ENCODE data around the gene ADAMTS10. TPM values are rescaled to one million over a fixed set of nuclear protein-coding genes. Genes with fewer than 3 reads are reported as not detected.

The ADAMTS10 gene
- total and polyA plus RNA-seq, 10 donors, result 7.8 to 33.8 (median 18.0) TPM

GRCh38 chr19:8635422-8635821 is 24.9 kb upstream of the ADAMTS10 start:
- 80 to 91% (median 85%) methylated on average over 8 of the region's 8 CpGs for whole genome bisulfite sequencing, 5 donors
- H3K27ac ChIP-seq, result no peak overlapping the region
- intact Hi-C loops (cut with DNase I; ENCODE audit: low total_unique reads), result no loop called here
- no peak overlapping the region for H3K4me3 ChIP-seq
- H3K36me3 ChIP-seq, result no peaks in the 10 kb centered on the region
- peaks cover 0 to 30% (median 0%) of the 10 kb centered on the region in 7 donors for H3K27me3 ChIP-seq (replicated peaks in 1 of 7)
- peaks cover 0 to 2% (median 0%) of the 10 kb centered on the region in 8 donors for H3K9me3 ChIP-seq
- TF ChIP-seq POLR2AphosphoS5 (IDR thresholded peaks at IDR 0.05), result no peak
- TF ChIP-seq, protein P1, sequence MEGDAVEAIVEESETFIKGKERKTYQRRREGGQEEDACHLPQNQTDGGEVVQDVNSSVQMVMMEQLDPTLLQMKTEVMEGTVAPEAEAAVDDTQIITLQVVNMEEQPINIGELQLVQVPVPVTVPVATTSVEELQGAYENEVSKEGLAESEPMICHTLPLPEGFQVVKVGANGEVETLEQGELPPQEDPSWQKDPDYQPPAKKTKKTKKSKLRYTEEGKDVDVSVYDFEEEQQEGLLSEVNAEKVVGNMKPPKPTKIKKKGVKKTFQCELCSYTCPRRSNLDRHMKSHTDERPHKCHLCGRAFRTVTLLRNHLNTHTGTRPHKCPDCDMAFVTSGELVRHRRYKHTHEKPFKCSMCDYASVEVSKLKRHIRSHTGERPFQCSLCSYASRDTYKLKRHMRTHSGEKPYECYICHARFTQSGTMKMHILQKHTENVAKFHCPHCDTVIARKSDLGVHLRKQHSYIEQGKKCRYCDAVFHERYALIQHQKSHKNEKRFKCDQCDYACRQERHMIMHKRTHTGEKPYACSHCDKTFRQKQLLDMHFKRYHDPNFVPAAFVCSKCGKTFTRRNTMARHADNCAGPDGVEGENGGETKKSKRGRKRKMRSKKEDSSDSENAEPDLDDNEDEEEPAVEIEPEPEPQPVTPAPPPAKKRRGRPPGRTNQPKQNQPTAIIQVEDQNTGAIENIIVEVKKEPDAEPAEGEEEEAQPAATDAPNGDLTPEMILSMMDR (IDR thresholded peaks at IDR 0.05 in 8 of 11, conservative IDR thresholded peaks at IDR 0.05 in 3 of 11), result no peak
- no peak for TF ChIP-seq POLR2A (IDR thresholded peaks at IDR 0.05)
- no peak for DNase-seq
- peaks cover 0 to 27% (median 8%) of the 10 kb centered on the region in 6 donors for H3K4me1 ChIP-seq

- no peak overlapping the region for H3K4me3 ChIP-seq
- intact Hi-C loops (cut with DNase I; ENCODE audit: low total_unique reads), result no loop called here
- peak overlapping the region in 1 of 8 donors; percentile 16 for H3K27ac ChIP-seq
- TF ChIP-seq POLR2AphosphoS5 (IDR thresholded peaks at IDR 0.05), result no peak
- TF ChIP-seq POLR2A (IDR thresholded peaks at IDR 0.05), result no peak
- TF ChIP-seq, protein P1 (IDR thresholded peaks at IDR 0.05 in 8 of 11, conservative IDR thresholded peaks at IDR 0.05 in 3 of 11), result no peak
- H3K36me3 ChIP-seq, result no peaks in the 10 kb centered on the region
- 59 to 83% (median 67%) methylated on average over 9 to 11 of the region's 11 CpGs for WGBS, 5 donors
- peaks cover 0 to 17% (median 0%) of the 10 kb centered on the region in 8 donors for H3K9me3 ChIP-seq
- no peaks in the 10 kb centered on the region for H3K4me1 ChIP-seq
- no peak for DNase-seq
- H3K27me3 ChIP-seq (replicated peaks in 1 of 7), result no peaks in the 10 kb centered on the region
Observed at GRCh38 chr19:8631425-8631819, 20.9 kb upstream of the ADAMTS10 start.

DNA sequence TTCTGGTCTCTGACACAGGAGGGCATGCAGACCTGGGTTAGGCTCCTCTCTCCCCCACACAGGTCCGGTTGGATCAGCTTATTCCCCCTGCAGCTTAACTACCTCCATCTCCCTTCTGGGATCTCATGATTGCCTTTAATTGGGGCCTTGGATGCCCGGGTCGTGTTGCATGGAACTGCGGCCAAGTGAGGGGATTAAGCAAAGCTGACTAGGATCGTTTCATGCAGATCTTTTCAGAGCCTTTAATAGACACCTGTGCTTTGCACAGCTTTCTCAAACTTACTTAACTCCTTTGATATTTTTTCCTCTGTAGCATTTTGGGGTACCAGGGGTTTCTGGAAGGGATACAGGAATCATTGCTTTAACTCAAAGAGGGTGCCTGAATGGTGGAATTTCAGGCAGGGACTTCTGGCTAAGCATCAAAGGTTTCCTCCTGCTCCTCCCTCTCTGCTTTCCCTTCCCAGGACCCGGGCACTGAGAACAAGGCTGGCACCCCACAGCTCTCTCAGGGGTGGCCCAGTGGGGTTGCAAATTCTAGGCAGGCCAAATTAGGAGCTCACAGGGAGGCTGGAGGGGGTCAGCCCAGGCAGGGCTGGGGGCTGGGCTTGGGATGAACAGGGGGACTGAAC is 20.4 kb upstream of the ADAMTS10 start:
- Histone ChIP-seq H3K27me3 (replicated peaks in 1 of 7) (no peaks in the 10 kb centered on the region), H3K4me1 (no peaks in the 10 kb centered on the region), H3K27ac (peak overlapping the region in 1 of 8 donors; percentile 16), H3K9me3 (peaks cover 0 to 17% (median 0%) of the 10 kb centered on the region in 8 donors), H3K4me3 (no peak overlapping the region), H3K36me3 (no peaks in the 10 kb centered on the region)
- no peak for DNase-seq
- WGBS, 5 donors, result 50 to 73% (median 65%) methylated on average over 6 of the region's 6 CpGs
- no peak for TF ChIP-seq POLR2A (IDR thresholded peaks at IDR 0.05)
- no peak for TF ChIP-seq POLR2AphosphoS5 (IDR thresholded peaks at IDR 0.05)
- TF ChIP-seq, protein P1 (IDR thresholded peaks at IDR 0.05 in 8 of 11, conservative IDR thresholded peaks at IDR 0.05 in 3 of 11), result no peak
- intact Hi-C loops (cut with DNase I; ENCODE audit: low total_unique reads), result no loop called here

DNA sequence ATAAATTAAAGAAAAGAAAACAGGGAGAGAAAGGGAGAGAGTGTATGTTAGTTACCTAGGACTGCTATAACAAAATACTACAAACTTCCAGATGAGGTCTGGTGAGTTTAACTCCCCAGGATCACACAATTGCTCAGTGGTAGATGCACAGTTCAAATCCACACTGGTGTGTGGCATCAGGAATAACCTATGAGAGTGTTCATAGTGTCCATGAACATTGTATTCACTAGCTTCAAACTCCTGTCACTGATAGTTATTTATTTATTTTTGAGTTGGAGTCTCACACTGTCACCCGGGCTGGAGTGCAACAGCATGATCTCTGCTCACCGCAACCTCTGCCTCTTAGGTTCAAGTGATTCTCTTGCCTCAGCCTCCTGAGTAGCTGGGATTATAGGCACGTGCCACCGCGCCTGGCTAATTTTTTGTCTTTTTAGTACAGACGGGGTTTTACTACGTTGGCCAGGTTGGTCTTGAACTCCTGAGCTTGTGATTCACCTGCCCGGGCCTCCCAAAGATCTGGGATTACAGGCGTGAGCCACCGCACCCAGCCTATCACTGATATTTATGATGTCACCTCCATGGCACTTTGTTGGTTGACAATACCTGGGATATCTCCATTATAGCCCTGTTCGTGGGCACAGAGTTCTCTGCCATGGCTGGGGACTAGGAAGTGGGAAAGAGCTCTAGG is 19.6 kb upstream of the ADAMTS10 start, which contains the start of gene NFILZ:
TSS of gene NFILZ (plus strand) at position 638 of the 688 bp plus-strand sequence. CDS start 46,133 bp downstream, outside the sequence.
- DNase-seq, result no peak
- Histone ChIP-seq H3K4me1 (no peaks in the 10 kb centered on the region), H3K36me3 (no peaks in the 10 kb centered on the region), H3K27me3 (replicated peaks in 1 of 7) (no peaks in the 10 kb centered on the region), H3K27ac (peak within 1 kb of the TSS in 1 of 8 donors; percentile 16), H3K9me3 (peaks cover 0 to 17% (median 0%) of the 10 kb centered on the region in 8 donors), H3K4me3 (no peak within 1 kb of the TSS)
- intact Hi-C loops (cut with DNase I; ENCODE audit: low total_unique reads), result no loop called here
- WGBS, 5 donors, result 90 to 95% (median 92%) methylated on average over 10 to 11 of the region's 11 CpGs
- TF ChIP-seq POLR2A (IDR thresholded peaks at IDR 0.05) (no peak), POLR2AphosphoS5 (IDR thresholded peaks at IDR 0.05) (no peak)
- TF ChIP-seq, protein P1 (IDR thresholded peaks at IDR 0.05 in 8 of 11, conservative IDR thresholded peaks at IDR 0.05 in 3 of 11), result no peak

Measured in spleen (tissue), 11 donors.